Keratinocyte (primary cell): Measurements from ENCODE around the gene CTNND2. TPM values are rescaled to one million over a fixed set of nuclear protein-coding genes. Genes with fewer than 3 reads are reported as not detected.

Source experiments
- DNase-seq: peaks from one replicate; pipeline ENCODE4 v3.0.0-alpha.2; 2011; ENCODE audit warnings: low read depth, missing footprints, low spot score
- FAIRE-seq: peaks from 2 replicates; lab custom pipeline; 2011; peaks lifted over from hg19 to GRCh38; lab: Jason Lieb, UNC
- H2AFZ ChIP-seq: 2 replicates; pipeline ENCODE4 v1.6.0; 2012; ENCODE audit warnings: low read length, control low read depth, inconsistent platforms; ENCODE audit not compliant: control insufficient read depth
- H3K27ac ChIP-seq: 2 replicates; pipeline ENCODE4 v1.5.1; 2011; ENCODE audit warnings: low read length; ENCODE audit not compliant: control insufficient read depth, insufficient read depth
- H3K27me3 ChIP-seq: 3 replicates; pipeline ENCODE4 v1.6.0; 2011; ENCODE audit warnings: low read length; ENCODE audit not compliant: control insufficient read depth, insufficient read depth; ENCODE audit errors: extremely low read depth
- H3K36me3 ChIP-seq, 2 experiments: 2 replicates in 1 of 2; 3 replicates in 1 of 2; pipeline ENCODE4 v1.5.1; 2011; ENCODE audit warnings: low read length in 2 of 2, mild to moderate bottlenecking in 1 of 2; ENCODE audit not compliant: control insufficient read depth in 2 of 2, insufficient read depth in 2 of 2; ENCODE audit errors: extremely low read depth in 1 of 2
- H3K4me1 ChIP-seq: 3 replicates; pipeline ENCODE4 v1.5.1; 2011; ENCODE audit warnings: low read length; ENCODE audit not compliant: control insufficient read depth, insufficient read depth; ENCODE audit errors: extremely low read depth
- H3K4me2 ChIP-seq: 3 replicates; pipeline ENCODE4 v1.6.0; 2011; ENCODE audit warnings: low read depth, low read length; ENCODE audit not compliant: control insufficient read depth, insufficient read depth; ENCODE audit errors: extremely low read depth
- H3K4me3 ChIP-seq, 3 experiments: fragments of 200-600 bp in 1 of 3; sonication (generic) in 1 of 3; 2 replicates in 2 of 3; 3 replicates in 1 of 3; pipeline ENCODE4 v1.5.1; 2011 to 2016; ENCODE audit warnings: low read length in 3 of 3, mild to moderate bottlenecking in 3 of 3, control low read depth in 2 of 3, inconsistent platforms in 1 of 3, low read depth in 1 of 3, mixed read lengths in 1 of 3, mixed run types in 1 of 3, moderate library complexity in 1 of 3; ENCODE audit not compliant: control insufficient read depth in 2 of 3, insufficient read depth in 2 of 3; ENCODE audit errors: extremely low read depth in 1 of 3
- H3K79me2 ChIP-seq: 2 replicates; pipeline ENCODE4 v1.6.0; 2012; ENCODE audit warnings: low read length; ENCODE audit not compliant: control insufficient read depth, insufficient read depth
- H3K9ac ChIP-seq: 3 replicates; pipeline ENCODE4 v1.6.0; 2011; ENCODE audit warnings: low read length; ENCODE audit not compliant: control insufficient read depth, insufficient read depth; ENCODE audit errors: extremely low read depth
- H3K9me1 ChIP-seq: 3 replicates; pipeline ENCODE4 v1.6.0; 2011; ENCODE audit warnings: low read length; ENCODE audit not compliant: control insufficient read depth, insufficient read depth; ENCODE audit errors: extremely low read depth
- H3K9me3 ChIP-seq: 2 replicates; pipeline ENCODE4 v1.5.1; 2012; ENCODE audit warnings: low read depth, low read length; ENCODE audit not compliant: control insufficient read depth
- H4K20me1 ChIP-seq: 3 replicates; pipeline ENCODE4 v1.6.0; 2011; ENCODE audit warnings: low read length; ENCODE audit not compliant: control insufficient read depth, insufficient read depth; ENCODE audit errors: extremely low read depth
- CTCF ChIP-seq, 3 experiments: IDR thresholded peaks in 1 of 3; conservative IDR thresholded peaks in 1 of 3; optimal IDR thresholded peaks in 1 of 3; 2 replicates in 2 of 3; 3 replicates in 1 of 3; pipeline versions ENCODE3 to v1.5.1; 2011; ENCODE audit warnings: low read length in 3 of 3, mild to moderate bottlenecking in 3 of 3, moderate library complexity in 2 of 3, control low read depth in 1 of 3, inconsistent platforms in 1 of 3; ENCODE audit not compliant: insufficient read depth in 2 of 3; ENCODE audit errors: extremely low read depth in 1 of 3
- EZH2 ChIP-seq: IDR thresholded peaks from one replicate; pipeline ENCODE4 v1.6.1; 2012; ENCODE audit warnings: inconsistent platforms, mild to moderate bottlenecking, low read length, moderate library complexity
- dilution Hi-C: fragments of 300-500 bp; cut with MboI; formaldehyde crosslinking; loops from one replicate; pipeline ENCODE4 v1.7.0; 2020; ENCODE audit warnings: low sequenced_read_pairs; ENCODE audit not compliant: extremely low pct_ligation_motif_present
- polyA plus RNA-seq, 5 experiments: library from polyadenylated mRNA; depleted of rRNA in 3 of 5; stranded (reverse) in 3 of 5; stranded (forward) in 1 of 5; unstranded in 1 of 5; fragments of >200 nt; gene quantifications; 1 replicate in 1 of 5; 2 replicates in 3 of 5; 3 replicates in 1 of 5; pipeline versions ENCODE4 v1.2.1 to v1.2.3, GENCODE V29; 2011 to 2012; ENCODE audit warnings: missing spikeins in 2 of 5, low read depth in 1 of 5, low replicate concordance in 1 of 5

CTNND2 gene
- polyA plus RNA-seq, 1 donor (not counting 4 experiments of a cell fraction or from before 2014, with no cell fraction given) = not detected

GRCh38 chr5:11531811-11532555 lies 372.3 kb downstream of the CTNND2 start:
- DNase-seq (no peak), FAIRE-seq (no peak)
- Histone ChIP-seq H2AFZ (no peak overlapping the region), H3K9ac (no peak overlapping the region), H3K27ac (no peak overlapping the region), H3K4me2 (no peak overlapping the region), H3K4me3 (no peak overlapping the region), H4K20me1 (no peaks in the 10 kb centered on the region), H3K36me3 (no peaks in the 10 kb centered on the region), H3K27me3 (no peaks in the 10 kb centered on the region), H3K79me2 (no peaks in the 10 kb centered on the region), H3K9me3 (no peaks in the 10 kb centered on the region), H3K4me1 (no peaks in the 10 kb centered on the region), H3K9me1 (no peaks in the 10 kb centered on the region)
- no peak for TF ChIP-seq CTCF (optimal IDR thresholded peaks at IDR 0.05 in 1 of 3, IDR thresholded peaks at IDR 0.05 in 1 of 3, conservative IDR thresholded peaks at IDR 0.05 in 1 of 3; ENCODE audit: extremely low read depth in 1 of 3, insufficient read depth in 2 of 3, low read length in 3 of 3)
- no peak for TF ChIP-seq EZH2
- dilution Hi-C loops = no loop called here

GRCh38 chr5:11528720-11529119 lies 375.5 kb downstream of the CTNND2 start:
- no peak overlapping the region for H3K9ac ChIP-seq
- no peaks in the 10 kb centered on the region for H3K27me3 ChIP-seq
- no peak overlapping the region for H3K4me2 ChIP-seq
- H2AFZ ChIP-seq = no peak overlapping the region
- no peaks in the 10 kb centered on the region for H3K4me1 ChIP-seq
- no peaks in the 10 kb centered on the region for H3K79me2 ChIP-seq
- no peaks in the 10 kb centered on the region for H3K36me3 ChIP-seq
- no peak for DNase-seq
- FAIRE-seq = no peak
- no peaks in the 10 kb centered on the region for H3K9me1 ChIP-seq
- H3K27ac ChIP-seq = no peak overlapping the region
- H4K20me1 ChIP-seq = no peaks in the 10 kb centered on the region
- dilution Hi-C loops = no loop called here
- no peaks in the 10 kb centered on the region for H3K9me3 ChIP-seq
- TF ChIP-seq CTCF (optimal IDR thresholded peaks at IDR 0.05 in 1 of 3, IDR thresholded peaks at IDR 0.05 in 1 of 3, conservative IDR thresholded peaks at IDR 0.05 in 1 of 3; ENCODE audit: extremely low read depth in 1 of 3, insufficient read depth in 2 of 3, low read length in 3 of 3) (no peak), EZH2 (no peak)
- H3K4me3 ChIP-seq = no peak overlapping the region
